ENCODE measurements around the gene C3orf70.

Gene C3orf70

GRCh38 chr3:185082149-185082548 is 70.7 kb downstream of the C3orf70 start:
- no peak overlapping the region for H3K18ac ChIP-seq (ENCODE audit: low read length)
- WGBS (ENCODE audit: extremely low coverage, insufficient coverage, low lambda C conversion rate) = no CpG with 5 or more reads among the region's 3 CpGs
- no peak overlapping the region for H4K8ac ChIP-seq (ENCODE audit: low read depth, low read length)
- no peaks in the 10 kb centered on the region for H3K36me3 ChIP-seq (ENCODE audit: control insufficient read depth, insufficient read depth, low read length)
- no peak overlapping the region for H4K5ac ChIP-seq (ENCODE audit: low read length)
- H3K4me1 ChIP-seq (ENCODE audit: control insufficient read depth, low read depth, low read length) = no peaks in the 10 kb centered on the region
- H2BK5ac ChIP-seq (ENCODE audit: low read length) = no peak overlapping the region
- H3K9ac ChIP-seq (ENCODE audit: low read length) = no peak overlapping the region
- H2BK120ac ChIP-seq (ENCODE audit: low read depth, low read length) = no peak overlapping the region
- no peak overlapping the region for H3K4ac ChIP-seq (ENCODE audit: low read depth, low read length)
- H3K23ac ChIP-seq (ENCODE audit: low read length) = peak overlapping the region; percentile 57
- H3K79me1 ChIP-seq (ENCODE audit: low read length) = no peaks in the 10 kb centered on the region
- H3K4me2 ChIP-seq (ENCODE audit: low read length) = no peak overlapping the region
- H2BK15ac ChIP-seq (replicated peaks; ENCODE audit: low read depth) = no peak overlapping the region
- H2AK5ac ChIP-seq (ENCODE audit: low read length) = no peak overlapping the region
- no peaks in the 10 kb centered on the region for H3K27me3 ChIP-seq (ENCODE audit: insufficient read depth, low read length, poor library complexity)
- H3K79me2 ChIP-seq (ENCODE audit: control insufficient read depth, insufficient read depth, low read length) = no peaks in the 10 kb centered on the region
- H3K56ac ChIP-seq (ENCODE audit: low read length) = no peak overlapping the region
- no peak overlapping the region for H3K4me3 ChIP-seq (ENCODE audit: low read length)
- H3K27ac ChIP-seq (ENCODE audit: low read depth, low read length) = no peak overlapping the region
- DNase-seq = no peak

GRCh38 chr3:185081521-185081920 is 71.3 kb downstream of the C3orf70 start:
- H2BK5ac ChIP-seq (ENCODE audit: low read length) = no peak overlapping the region
- H2BK120ac ChIP-seq (ENCODE audit: low read depth, low read length) = no peak overlapping the region
- H2AK5ac ChIP-seq (ENCODE audit: low read length) = no peak overlapping the region
- H3K4ac ChIP-seq (ENCODE audit: low read depth, low read length) = no peak overlapping the region
- no peak overlapping the region for H3K18ac ChIP-seq (ENCODE audit: low read length)
- no peak overlapping the region for H3K23ac ChIP-seq (ENCODE audit: low read length)
- no peak overlapping the region for H3K9ac ChIP-seq (ENCODE audit: low read length)
- DNase-seq = no peak
- H3K56ac ChIP-seq (ENCODE audit: low read length) = no peak overlapping the region
- 100% methylated on average over 1 of the region's 1 CpG for WGBS (ENCODE audit: extremely low coverage, insufficient coverage, low lambda C conversion rate)
- no peaks in the 10 kb centered on the region for H3K79me2 ChIP-seq (ENCODE audit: control insufficient read depth, insufficient read depth, low read length)
- H2BK15ac ChIP-seq (replicated peaks; ENCODE audit: low read depth) = no peak overlapping the region
- H3K36me3 ChIP-seq (ENCODE audit: control insufficient read depth, insufficient read depth, low read length) = no peaks in the 10 kb centered on the region
- no peak overlapping the region for H4K8ac ChIP-seq (ENCODE audit: low read depth, low read length)
- H3K4me1 ChIP-seq (ENCODE audit: control insufficient read depth, low read depth, low read length) = no peaks in the 10 kb centered on the region
- no peak overlapping the region for H3K27ac ChIP-seq (ENCODE audit: low read depth, low read length)
- H3K4me3 ChIP-seq (ENCODE audit: low read length) = no peak overlapping the region
- no peak overlapping the region for H4K5ac ChIP-seq (ENCODE audit: low read length)
- H3K27me3 ChIP-seq (ENCODE audit: insufficient read depth, low read length, poor library complexity) = no peaks in the 10 kb centered on the region
- H3K79me1 ChIP-seq (ENCODE audit: low read length) = no peaks in the 10 kb centered on the region
- no peak overlapping the region for H3K4me2 ChIP-seq (ENCODE audit: low read length)

GRCh38 chr3:185079625-185080024 is 73.2 kb downstream of the C3orf70 start:
- Histone ChIP-seq H2BK15ac (replicated peaks; ENCODE audit: low read depth) (no peak overlapping the region), H3K27ac (ENCODE audit: low read depth, low read length) (no peak overlapping the region), H3K79me2 (ENCODE audit: control insufficient read depth, insufficient read depth, low read length) (no peaks in the 10 kb centered on the region), H3K23ac (ENCODE audit: low read length) (no peak overlapping the region), H4K8ac (ENCODE audit: low read depth, low read length) (no peak overlapping the region), H3K27me3 (ENCODE audit: insufficient read depth, low read length, poor library complexity) (no peaks in the 10 kb centered on the region), H3K4me2 (ENCODE audit: low read length) (no peak overlapping the region), H3K79me1 (ENCODE audit: low read length) (no peaks in the 10 kb centered on the region), H3K4me3 (ENCODE audit: low read length) (no peak overlapping the region), H3K18ac (ENCODE audit: low read length) (no peak overlapping the region), H3K56ac (ENCODE audit: low read length) (no peak overlapping the region), H3K9ac (ENCODE audit: low read length) (no peak overlapping the region), H2BK120ac (ENCODE audit: low read depth, low read length) (no peak overlapping the region), H2AK5ac (ENCODE audit: low read length) (no peak overlapping the region), H3K4ac (ENCODE audit: low read depth, low read length) (no peak overlapping the region), H2BK5ac (ENCODE audit: low read length) (no peak overlapping the region), H3K36me3 (ENCODE audit: control insufficient read depth, insufficient read depth, low read length) (no peaks in the 10 kb centered on the region), H4K5ac (ENCODE audit: low read length) (no peak overlapping the region), H3K4me1 (ENCODE audit: control insufficient read depth, low read depth, low read length) (no peaks in the 10 kb centered on the region)
- no CpG with 5 or more reads among the region's 1 CpG for WGBS (ENCODE audit: extremely low coverage, insufficient coverage, low lambda C conversion rate)
- DNase-seq = no peak

GRCh38 chr3:185076219-185076618 is 76.6 kb downstream of the C3orf70 start:
- H3K4me1 ChIP-seq (ENCODE audit: control insufficient read depth, low read depth, low read length) = no peaks in the 10 kb centered on the region
- no peak overlapping the region for H3K27ac ChIP-seq (ENCODE audit: low read depth, low read length)
- H3K18ac ChIP-seq (ENCODE audit: low read length) = no peak overlapping the region
- H3K36me3 ChIP-seq (ENCODE audit: control insufficient read depth, insufficient read depth, low read length) = no peaks in the 10 kb centered on the region
- no peak overlapping the region for H2AK5ac ChIP-seq (ENCODE audit: low read length)
- no peak overlapping the region for H2BK15ac ChIP-seq (replicated peaks; ENCODE audit: low read depth)
- no peak overlapping the region for H2BK120ac ChIP-seq (ENCODE audit: low read depth, low read length)
- no peak overlapping the region for H3K23ac ChIP-seq (ENCODE audit: low read length)
- no CpG with 5 or more reads among the region's 8 CpGs for WGBS (ENCODE audit: extremely low coverage, insufficient coverage, low lambda C conversion rate)
- H3K27me3 ChIP-seq (ENCODE audit: insufficient read depth, low read length, poor library complexity) = no peaks in the 10 kb centered on the region
- no peak overlapping the region for H3K4ac ChIP-seq (ENCODE audit: low read depth, low read length)
- no peak overlapping the region for H3K4me2 ChIP-seq (ENCODE audit: low read length)
- no peak overlapping the region for H4K8ac ChIP-seq (ENCODE audit: low read depth, low read length)
- DNase-seq = no peak
- no peak overlapping the region for H3K9ac ChIP-seq (ENCODE audit: low read length)
- no peaks in the 10 kb centered on the region for H3K79me2 ChIP-seq (ENCODE audit: control insufficient read depth, insufficient read depth, low read length)
- H2BK5ac ChIP-seq (ENCODE audit: low read length) = no peak overlapping the region
- no peaks in the 10 kb centered on the region for H3K79me1 ChIP-seq (ENCODE audit: low read length)
- no peak overlapping the region for H3K4me3 ChIP-seq (ENCODE audit: low read length)
- no peak overlapping the region for H3K56ac ChIP-seq (ENCODE audit: low read length)
- no peak overlapping the region for H4K5ac ChIP-seq (ENCODE audit: low read length)

- Histone ChIP-seq H3K36me3 (ENCODE audit: control insufficient read depth, insufficient read depth, low read length) (no peaks in the 10 kb centered on the region), H3K4me2 (ENCODE audit: low read length) (no peak overlapping the region), H2BK120ac (ENCODE audit: low read depth, low read length) (no peak overlapping the region), H3K9ac (ENCODE audit: low read length) (no peak overlapping the region), H3K4ac (ENCODE audit: low read depth, low read length) (no peak overlapping the region), H3K4me3 (ENCODE audit: low read length) (no peak overlapping the region), H3K79me2 (ENCODE audit: control insufficient read depth, insufficient read depth, low read length) (no peaks in the 10 kb centered on the region), H3K27ac (ENCODE audit: low read depth, low read length) (no peak overlapping the region), H3K4me1 (ENCODE audit: control insufficient read depth, low read depth, low read length) (no peaks in the 10 kb centered on the region), H3K27me3 (ENCODE audit: insufficient read depth, low read length, poor library complexity) (no peaks in the 10 kb centered on the region), H3K23ac (ENCODE audit: low read length) (no peak overlapping the region), H3K18ac (ENCODE audit: low read length) (no peak overlapping the region), H4K8ac (ENCODE audit: low read depth, low read length) (no peak overlapping the region), H2BK15ac (replicated peaks; ENCODE audit: low read depth) (no peak overlapping the region), H3K79me1 (ENCODE audit: low read length) (no peaks in the 10 kb centered on the region), H2AK5ac (ENCODE audit: low read length) (no peak overlapping the region), H4K5ac (ENCODE audit: low read length) (no peak overlapping the region), H2BK5ac (ENCODE audit: low read length) (no peak overlapping the region), H3K56ac (ENCODE audit: low read length) (no peak overlapping the region)
- WGBS (ENCODE audit: extremely low coverage, insufficient coverage, low lambda C conversion rate) = no CpG with 5 or more reads among the region's 13 CpGs
- no peak for DNase-seq
Observed at GRCh38 chr3:185075547-185075946, 77.3 kb downstream of the C3orf70 start.

GRCh38 chr3:185071287-185071800 is 81.5 kb downstream of the C3orf70 start:
- Histone ChIP-seq H3K4me2 (ENCODE audit: low read length) (no peak overlapping the region), H3K56ac (ENCODE audit: low read length) (no peak overlapping the region), H3K27ac (ENCODE audit: low read depth, low read length) (no peak overlapping the region), H3K27me3 (ENCODE audit: insufficient read depth, low read length, poor library complexity) (no peaks in the 10 kb centered on the region), H3K4me1 (ENCODE audit: control insufficient read depth, low read depth, low read length) (no peaks in the 10 kb centered on the region), H2BK15ac (replicated peaks; ENCODE audit: low read depth) (no peak overlapping the region), H3K18ac (ENCODE audit: low read length) (no peak overlapping the region), H4K8ac (ENCODE audit: low read depth, low read length) (no peak overlapping the region), H3K4me3 (ENCODE audit: low read length) (no peak overlapping the region), H3K9ac (ENCODE audit: low read length) (no peak overlapping the region), H3K36me3 (ENCODE audit: control insufficient read depth, insufficient read depth, low read length) (no peaks in the 10 kb centered on the region), H3K23ac (ENCODE audit: low read length) (no peak overlapping the region), H2AK5ac (ENCODE audit: low read length) (no peak overlapping the region), H2BK5ac (ENCODE audit: low read length) (no peak overlapping the region), H3K79me2 (ENCODE audit: control insufficient read depth, insufficient read depth, low read length) (no peaks in the 10 kb centered on the region), H3K79me1 (ENCODE audit: low read length) (no peaks in the 10 kb centered on the region), H3K4ac (ENCODE audit: low read depth, low read length) (no peak overlapping the region), H2BK120ac (ENCODE audit: low read depth, low read length) (no peak overlapping the region), H4K5ac (ENCODE audit: low read length) (no peak overlapping the region)
- WGBS (ENCODE audit: extremely low coverage, insufficient coverage, low lambda C conversion rate) = no CpG with 5 or more reads among the region's 7 CpGs
- peak; percentile 18 for DNase-seq

All from mesendoderm (in vitro differentiated cells).